SK-N-SH (cell line): ENCODE results near the gene SLC35A3. TPM values are rescaled to one million over a fixed set of nuclear protein-coding genes. Genes with fewer than 3 reads are reported as not detected.

Experiments
- CTCF ChIA-PET: fragments of 300-600, 350-600 bp; formaldehyde crosslinking; extraction: SDS; loops from one replicate; lab custom pipeline; 2021; lab: Yijun Ruan, JAX
- POLR2A ChIA-PET: fragments of 350-600 bp; sonication (Branson Sonifier 250); formaldehyde crosslinking; extraction: SDS; loops from one replicate; lab custom pipeline; 2020; ENCODE audit warnings: antibody characterized with exemption, inconsistent platforms; lab: Yijun Ruan, JAX
- DNase-seq: peaks from one replicate; pipeline ENCODE4 v3.0.0; 2012
- H2AFZ ChIP-seq: fragments of 200-600 bp; sonication (generic); 2 replicates; pipeline ENCODE4 v1.8.1; 2016; ENCODE audit warnings: antibody characterized with exemption, mild to moderate bottlenecking, low read depth
- H3F3A ChIP-seq: fragments of 200-600 bp; sonication (generic); replicated peaks from 2 replicates; pipeline ENCODE3; 2016; ENCODE audit warnings: antibody characterized with exemption, mild to moderate bottlenecking; ENCODE audit not compliant: insufficient read depth
- H3K27ac ChIP-seq, 2 experiments: fragments of 200-500 bp in 1 of 2; fragments of 200-600 bp in 1 of 2; sonication (Bioruptor generic) in 1 of 2; sonication (generic), shearing (Covaris generic) in 1 of 2; 2 replicates each; pipeline versions ENCODE4 v1.5.1 to v1.6.1; 2014 to 2016; ENCODE audit warnings: low read depth in 2 of 2, inconsistent platforms in 1 of 2, low read length in 1 of 2, mild to moderate bottlenecking in 1 of 2, mixed read lengths in 1 of 2
- H3K27me3 ChIP-seq: fragments of 200-600 bp; sonication (generic), shearing (Covaris generic); 2 replicates; pipeline ENCODE4 v1.6.1; 2016; ENCODE audit warnings: mixed run types; ENCODE audit not compliant: insufficient read depth
- H3K36me3 ChIP-seq, 2 experiments: fragments of 200-500 bp in 1 of 2; fragments of 200-600 bp in 1 of 2; sonication (Bioruptor generic) in 1 of 2; sonication (generic) in 1 of 2; replicated peaks in 1 of 2; 2 replicates each; pipeline versions ENCODE3 to v1.5.1; 2014 to 2016; ENCODE audit warnings: low read length in 1 of 2, mild to moderate bottlenecking in 1 of 2; ENCODE audit not compliant: insufficient read depth in 2 of 2, control insufficient read depth in 1 of 2
- H3K4me1 ChIP-seq, 2 experiments: fragments of 200-500 bp in 1 of 2; fragments of 200-600 bp in 1 of 2; sonication (Bioruptor generic) in 1 of 2; sonication (generic), shearing (Covaris generic) in 1 of 2; 2 replicates each; pipeline versions ENCODE4 v1.5.1 to v1.6.1; 2014 to 2016; ENCODE audit warnings: low read depth in 1 of 2, low read length in 1 of 2, mixed run types in 1 of 2; ENCODE audit not compliant: insufficient read depth in 2 of 2, control insufficient read depth in 1 of 2
- H3K4me2 ChIP-seq: fragments of 200-600 bp; sonication (generic), shearing (Covaris generic); 2 replicates; pipeline ENCODE4 v1.6.1; 2017; ENCODE audit warnings: mixed run types
- H3K4me3 ChIP-seq, 2 experiments: fragments of 200-500 bp in 1 of 2; fragments of 200-600 bp in 1 of 2; sonication (Bioruptor generic) in 1 of 2; sonication (generic), shearing (Covaris generic) in 1 of 2; 2 replicates each; pipeline versions ENCODE4 v1.5.1 to v1.8.1; 2014 to 2016; ENCODE audit warnings: low read depth in 2 of 2, inconsistent platforms in 1 of 2, low read length in 1 of 2, mild to moderate bottlenecking in 1 of 2, mixed read lengths in 1 of 2, moderate library complexity in 1 of 2
- H3K79me2 ChIP-seq: fragments of 200-600 bp; sonication (generic); 2 replicates; pipeline ENCODE4 v1.8.1; 2017; ENCODE audit warnings: mild to moderate bottlenecking; ENCODE audit not compliant: insufficient read depth
- H3K9ac ChIP-seq: fragments of 200-600 bp; sonication (generic); 2 replicates; pipeline ENCODE4 v1.6.1; 2017; ENCODE audit warnings: mixed run types
- H3K9me2 ChIP-seq: fragments of 200-600 bp; sonication (generic); 2 replicates; pipeline ENCODE4 v1.6.1; 2017; ENCODE audit warnings: mixed run types
- H3K9me3 ChIP-seq: fragments of 200-600 bp; sonication (generic); 2 replicates; pipeline ENCODE4 v1.6.1; 2017; ENCODE audit warnings: mixed run types, mild to moderate bottlenecking, moderate library complexity
- H4K20me1 ChIP-seq: fragments of 200-600 bp; sonication (generic); 2 replicates; pipeline ENCODE4 v1.6.1; 2017; ENCODE audit warnings: mild to moderate bottlenecking, mixed run types; ENCODE audit not compliant: insufficient read depth
- EZH2phosphoT487 ChIP-seq: fragments of 200-600 bp; sonication (generic); IDR thresholded peaks from 2 replicates; pipeline ENCODE4 v1.6.1; 2017; ENCODE audit warnings: low read depth, mixed run types, mild to moderate bottlenecking, antibody characterized with exemption, moderate library complexity, borderline replicate concordance
- FOXM1 ChIP-seq: IDR thresholded peaks from 2 replicates; pipeline ENCODE4 v1.4.0; 2012; ENCODE audit warnings: low read depth, mild to moderate bottlenecking
- GATA2 ChIP-seq: sonication (generic); formaldehyde crosslinking; IDR thresholded peaks from 2 replicates; pipeline ENCODE4 v1.5.0; 2020; ENCODE audit warnings: mild to moderate bottlenecking, missing genetic modification reagents
- NFIC ChIP-seq: IDR thresholded peaks from 2 replicates; pipeline ENCODE4 v1.4.0; 2012; ENCODE audit warnings: borderline replicate concordance
- RAD21 ChIP-seq: IDR thresholded peaks from 2 replicates; pipeline ENCODE4 v1.6.1; 2012; ENCODE audit warnings: mild to moderate bottlenecking, low read length
- RFX5 ChIP-seq: IDR thresholded peaks from 2 replicates; pipeline ENCODE4 v1.6.1; 2012; ENCODE audit warnings: mild to moderate bottlenecking, improper control_type of control experiment, low read length
- RXRA ChIP-seq: IDR thresholded peaks from 2 replicates; pipeline ENCODE4 v1.4.0; 2012; ENCODE audit warnings: low read depth, mild to moderate bottlenecking, borderline replicate concordance
- SIN3A ChIP-seq: IDR thresholded peaks from 2 replicates; pipeline ENCODE4 v1.6.1; 2012; ENCODE audit warnings: low read depth, mild to moderate bottlenecking, low read length, moderate library complexity, borderline replicate concordance
- TAF1 ChIP-seq: IDR thresholded peaks from 2 replicates; pipeline ENCODE4 v1.6.1; 2012; ENCODE audit warnings: low read depth, mild to moderate bottlenecking, low read length, moderate library complexity, borderline replicate concordance
- YY1 ChIP-seq: IDR thresholded peaks from 2 replicates; pipeline ENCODE4 v1.4.0; 2012; ENCODE audit warnings: low read depth, mild to moderate bottlenecking
- WGBS: methylation state at CpG from one replicate; pipeline ENCODE4 v1.1.6; 2017; ENCODE audit warnings: low lambda C conversion rate; 5-methylcytosine and 5-hydroxymethylcytosine counted together
- polyA plus RNA-seq, 3 experiments: library from polyadenylated mRNA; depleted of rRNA; stranded (reverse); fragments of >200 nt; gene quantifications; 2 replicates each; pipeline ENCODE4 v1.2.3, GENCODE V29; 2012
- TF ChIP-seq, protein P1 (sequence below): fragments of 150-350 bp; IDR thresholded peaks from 2 replicates; pipeline ENCODE4 v1.6.1; 2016; ENCODE audit warnings: mild to moderate bottlenecking, low read depth, low read length
- TF ChIP-seq, protein P2 (sequence below): fragments of 150-350 bp; IDR thresholded peaks from 2 replicates; pipeline ENCODE4 v1.6.1; 2017; ENCODE audit warnings: antibody characterized with exemption, low read length, low read depth, borderline replicate concordance
- TF ChIP-seq, protein P3 (sequence below): IDR thresholded peaks from 2 replicates; pipeline ENCODE4 v1.6.1; 2012; ENCODE audit warnings: mild to moderate bottlenecking, low read depth, low read length, moderate library complexity

SLC35A3 gene
- polyA plus RNA-seq, 1 of the 3 experiments (the other 2 are of a cell fraction), result 5.7 TPM

DNA sequence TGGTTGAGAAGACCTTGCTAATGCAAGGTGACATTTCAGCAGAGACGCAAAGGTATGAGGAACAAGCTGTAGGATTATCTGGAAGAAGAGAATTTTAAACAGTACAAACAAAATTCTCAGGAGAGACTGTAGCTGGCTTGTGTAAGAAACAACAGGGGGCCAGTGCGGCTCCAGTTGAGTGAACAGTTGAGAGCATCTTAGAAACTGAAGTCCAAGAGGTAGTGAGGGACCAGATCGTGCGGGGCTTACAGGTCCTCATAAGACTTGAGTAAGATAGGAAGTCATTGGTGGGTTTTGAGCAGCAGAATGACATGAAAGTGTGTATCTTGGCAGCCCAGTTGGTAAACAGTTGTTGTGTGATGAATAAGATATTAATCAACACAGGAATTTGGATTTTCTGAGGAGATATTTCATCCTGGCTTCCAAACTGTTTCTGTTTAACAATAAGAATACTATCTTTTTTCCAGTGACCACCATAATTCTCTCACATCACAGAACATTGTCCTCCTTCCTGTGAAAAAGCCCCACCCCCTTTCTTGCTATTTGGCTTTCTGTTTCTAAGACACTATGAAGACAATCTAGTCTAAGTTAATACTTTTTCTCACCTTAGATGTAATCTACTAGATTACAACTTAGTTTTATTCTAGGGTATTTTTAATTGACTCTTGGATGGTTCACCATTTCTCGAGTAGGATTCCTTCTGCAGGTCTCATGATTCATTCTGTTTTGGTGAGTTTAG, 100.6 kb downstream of the SLC35A3 start:
- Histone ChIP-seq H2AFZ (no peak overlapping the region), H3K36me3 (peaks cover 57 to 64% of the 10 kb centered on the region in 2 experiments), H3K79me2 (peaks cover 5% of the 10 kb centered on the region; the same call in 1 of the 2 replicates), H3K4me3 (no peak overlapping the region), H3K9me3 (no peaks in the 10 kb centered on the region), H3F3A (no peaks in the 10 kb centered on the region), H3K4me1 (peaks cover 0 to 4% of the 10 kb centered on the region in 2 experiments; a peak in 1 of 4 replicates), H3K9ac (no peak overlapping the region), H3K9me2 (no peaks in the 10 kb centered on the region), H4K20me1 (no peaks in the 10 kb centered on the region), H3K4me2 (no peak overlapping the region), H3K27ac (no peak overlapping the region), H3K27me3 (no peaks in the 10 kb centered on the region)
- ChIA-PET CTCF (no interaction called here), POLR2A (no interaction called here)
- 96% methylated on average over 5 of the region's 5 CpGs for WGBS
- no peak for DNase-seq
- TF ChIP-seq, protein P1, sequence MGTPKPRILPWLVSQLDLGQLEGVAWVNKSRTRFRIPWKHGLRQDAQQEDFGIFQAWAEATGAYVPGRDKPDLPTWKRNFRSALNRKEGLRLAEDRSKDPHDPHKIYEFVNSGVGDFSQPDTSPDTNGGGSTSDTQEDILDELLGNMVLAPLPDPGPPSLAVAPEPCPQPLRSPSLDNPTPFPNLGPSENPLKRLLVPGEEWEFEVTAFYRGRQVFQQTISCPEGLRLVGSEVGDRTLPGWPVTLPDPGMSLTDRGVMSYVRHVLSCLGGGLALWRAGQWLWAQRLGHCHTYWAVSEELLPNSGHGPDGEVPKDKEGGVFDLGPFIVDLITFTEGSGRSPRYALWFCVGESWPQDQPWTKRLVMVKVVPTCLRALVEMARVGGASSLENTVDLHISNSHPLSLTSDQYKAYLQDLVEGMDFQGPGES, result no peak
- TF ChIP-seq TAF1, result no peak
- no peak for TF ChIP-seq RFX5
- no peak for TF ChIP-seq GATA2 (CRISPR knock-in tag)
- TF ChIP-seq, protein P2, sequence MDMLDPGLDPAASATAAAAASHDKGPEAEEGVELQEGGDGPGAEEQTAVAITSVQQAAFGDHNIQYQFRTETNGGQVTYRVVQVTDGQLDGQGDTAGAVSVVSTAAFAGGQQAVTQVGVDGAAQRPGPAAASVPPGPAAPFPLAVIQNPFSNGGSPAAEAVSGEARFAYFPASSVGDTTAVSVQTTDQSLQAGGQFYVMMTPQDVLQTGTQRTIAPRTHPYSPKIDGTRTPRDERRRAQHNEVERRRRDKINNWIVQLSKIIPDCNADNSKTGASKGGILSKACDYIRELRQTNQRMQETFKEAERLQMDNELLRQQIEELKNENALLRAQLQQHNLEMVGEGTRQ, result no peak
- no peak for TF ChIP-seq RXRA
- TF ChIP-seq EZH2phosphoT487, result no peak
- no peak for TF ChIP-seq SIN3A
- no peak for TF ChIP-seq FOXM1
- TF ChIP-seq NFIC, result no peak
- TF ChIP-seq RAD21, result no peak
- TF ChIP-seq, protein P3, sequence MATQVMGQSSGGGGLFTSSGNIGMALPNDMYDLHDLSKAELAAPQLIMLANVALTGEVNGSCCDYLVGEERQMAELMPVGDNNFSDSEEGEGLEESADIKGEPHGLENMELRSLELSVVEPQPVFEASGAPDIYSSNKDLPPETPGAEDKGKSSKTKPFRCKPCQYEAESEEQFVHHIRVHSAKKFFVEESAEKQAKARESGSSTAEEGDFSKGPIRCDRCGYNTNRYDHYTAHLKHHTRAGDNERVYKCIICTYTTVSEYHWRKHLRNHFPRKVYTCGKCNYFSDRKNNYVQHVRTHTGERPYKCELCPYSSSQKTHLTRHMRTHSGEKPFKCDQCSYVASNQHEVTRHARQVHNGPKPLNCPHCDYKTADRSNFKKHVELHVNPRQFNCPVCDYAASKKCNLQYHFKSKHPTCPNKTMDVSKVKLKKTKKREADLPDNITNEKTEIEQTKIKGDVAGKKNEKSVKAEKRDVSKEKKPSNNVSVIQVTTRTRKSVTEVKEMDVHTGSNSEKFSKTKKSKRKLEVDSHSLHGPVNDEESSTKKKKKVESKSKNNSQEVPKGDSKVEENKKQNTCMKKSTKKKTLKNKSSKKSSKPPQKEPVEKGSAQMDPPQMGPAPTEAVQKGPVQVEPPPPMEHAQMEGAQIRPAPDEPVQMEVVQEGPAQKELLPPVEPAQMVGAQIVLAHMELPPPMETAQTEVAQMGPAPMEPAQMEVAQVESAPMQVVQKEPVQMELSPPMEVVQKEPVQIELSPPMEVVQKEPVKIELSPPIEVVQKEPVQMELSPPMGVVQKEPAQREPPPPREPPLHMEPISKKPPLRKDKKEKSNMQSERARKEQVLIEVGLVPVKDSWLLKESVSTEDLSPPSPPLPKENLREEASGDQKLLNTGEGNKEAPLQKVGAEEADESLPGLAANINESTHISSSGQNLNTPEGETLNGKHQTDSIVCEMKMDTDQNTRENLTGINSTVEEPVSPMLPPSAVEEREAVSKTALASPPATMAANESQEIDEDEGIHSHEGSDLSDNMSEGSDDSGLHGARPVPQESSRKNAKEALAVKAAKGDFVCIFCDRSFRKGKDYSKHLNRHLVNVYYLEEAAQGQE, result no peak
- no peak for TF ChIP-seq YY1
